NCI-H524 treated with DMSO at 0.1 percent for 48 hours (cell line): ENCODE results near the gene ACSL6.

Experiments used
- DNase-seq: peaks from one replicate; lab custom pipeline; 2025; lab: John Stamatoyannopoulos, UW

Gene ACSL6

GRCh38 chr5:131999441-132000240, 11.8 kb downstream of the ACSL6 start:
- no peak for DNase-seq

DNA sequence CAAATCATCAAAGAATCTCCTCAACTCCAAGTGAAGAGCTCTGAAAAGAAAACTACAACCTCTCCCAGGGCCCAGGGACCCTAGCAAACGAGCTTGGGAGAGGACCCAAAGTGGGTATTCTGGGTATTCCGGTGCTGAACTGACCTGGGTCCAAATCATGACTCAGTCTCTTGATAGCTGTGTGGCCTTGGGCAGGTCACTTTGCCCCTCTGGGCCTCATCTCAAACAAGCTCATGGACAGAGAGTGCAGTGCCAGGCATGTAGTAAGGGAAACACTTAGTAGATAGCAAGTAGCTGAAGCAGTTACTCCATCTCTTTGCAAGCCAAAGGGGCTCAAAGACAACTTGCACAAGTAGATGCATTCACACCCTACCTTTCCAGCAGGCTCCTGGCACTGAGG, 12.4 kb downstream of the ACSL6 start:
- no peak for DNase-seq

- no peak for DNase-seq
Observed at GRCh38 chr5:131998431-131999040, 12.9 kb downstream of the ACSL6 start.

GRCh38 chr5:131997727-131998117, 13.7 kb downstream of the ACSL6 start:
- DNase-seq: no peak

- DNase-seq: no peak
Observed at GRCh38 chr5:131997026-131997726, 14.3 kb downstream of the ACSL6 start.

- DNase-seq: no peak
Observed at GRCh38 chr5:131996210-131997025, 15.0 kb downstream of the ACSL6 start.

DNA sequence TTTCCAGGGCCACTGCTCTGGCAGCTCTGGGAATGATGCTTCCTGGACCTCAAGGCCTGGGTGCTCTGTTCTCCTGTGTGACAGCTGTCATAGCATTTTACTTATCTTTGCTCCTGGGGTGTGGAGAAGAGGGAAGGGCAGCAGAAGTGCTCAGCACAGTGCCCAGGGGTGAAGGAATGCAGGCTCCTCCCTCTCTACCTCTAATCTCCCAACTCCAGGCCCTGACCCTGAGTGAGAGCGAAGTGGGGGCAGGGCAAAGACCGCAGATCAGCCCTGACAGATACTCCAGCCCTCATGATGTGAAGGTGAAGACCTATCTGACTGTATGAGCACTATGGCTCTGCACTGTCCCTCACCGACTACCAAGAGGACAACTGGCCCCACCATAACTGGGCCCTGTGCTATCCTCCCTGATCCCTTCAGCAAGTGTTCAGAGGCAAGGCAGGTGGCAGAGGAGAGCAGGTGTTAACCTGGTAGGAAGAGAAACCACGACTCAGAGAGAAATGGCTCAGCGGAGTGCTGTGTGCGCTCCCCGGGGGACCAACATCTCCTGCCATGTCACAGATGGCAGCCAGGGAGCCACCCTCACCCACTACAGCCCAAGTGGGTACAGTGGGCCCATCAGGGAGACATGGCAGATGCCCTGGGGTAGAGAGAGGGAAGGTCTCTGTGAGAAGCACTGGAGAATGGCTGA, 16.8 kb downstream of the ACSL6 start:
- DNase-seq: no peak

DNA sequence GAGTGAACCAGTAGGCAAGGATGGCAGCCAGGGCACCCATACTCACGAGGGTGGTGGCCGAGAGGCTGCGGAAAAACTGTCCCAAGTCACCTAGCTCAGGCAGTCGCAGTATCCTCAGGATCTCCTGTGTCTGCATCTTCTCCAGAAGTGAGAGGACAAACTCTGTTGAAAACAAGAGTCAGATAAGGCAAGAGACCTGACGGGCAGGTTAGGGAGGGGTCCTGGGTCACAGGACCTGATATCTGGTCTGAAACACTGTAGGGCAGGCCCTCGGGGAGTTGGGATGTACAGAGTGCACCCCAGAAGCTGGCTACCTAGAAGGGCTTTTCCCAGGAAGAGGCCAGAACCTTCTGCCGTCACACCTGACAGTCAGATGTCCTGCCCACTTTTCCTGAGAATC, 17.4 kb downstream of the ACSL6 start:
- DNase-seq: no peak

DNA sequence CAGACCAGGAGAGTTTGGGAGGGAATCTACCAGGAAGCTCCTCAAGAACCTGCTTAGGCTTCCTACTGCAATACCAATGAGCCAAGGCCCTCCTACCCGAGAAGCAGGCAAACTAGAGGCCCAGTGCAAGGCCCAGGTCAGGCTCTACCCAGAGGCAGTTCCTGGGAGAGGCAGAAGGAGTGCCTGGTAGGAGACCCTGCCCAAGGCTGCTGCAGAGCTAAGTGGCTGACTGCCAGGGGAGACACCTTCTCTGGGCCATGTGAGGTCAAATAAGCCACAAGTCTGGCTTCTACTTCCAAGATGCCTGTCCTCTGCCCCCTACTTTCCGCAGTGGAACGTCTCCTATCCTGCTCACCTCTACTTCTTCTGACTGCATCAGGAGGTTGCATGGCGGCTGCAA, 17.8 kb downstream of the ACSL6 start:
- no peak for DNase-seq

- DNase-seq: no peak
Observed at GRCh38 chr5:131992370-131992769, 19.1 kb downstream of the ACSL6 start.

GRCh38 chr5:131991593-131992324, 19.7 kb downstream of the ACSL6 start:
- DNase-seq: no peak

- DNase-seq: no peak
Observed at GRCh38 chr5:131990716-131991115, 20.7 kb downstream of the ACSL6 start.

- DNase-seq: no peak
Observed at GRCh38 chr5:131988601-131989000, 22.9 kb downstream of the ACSL6 start.

DNA sequence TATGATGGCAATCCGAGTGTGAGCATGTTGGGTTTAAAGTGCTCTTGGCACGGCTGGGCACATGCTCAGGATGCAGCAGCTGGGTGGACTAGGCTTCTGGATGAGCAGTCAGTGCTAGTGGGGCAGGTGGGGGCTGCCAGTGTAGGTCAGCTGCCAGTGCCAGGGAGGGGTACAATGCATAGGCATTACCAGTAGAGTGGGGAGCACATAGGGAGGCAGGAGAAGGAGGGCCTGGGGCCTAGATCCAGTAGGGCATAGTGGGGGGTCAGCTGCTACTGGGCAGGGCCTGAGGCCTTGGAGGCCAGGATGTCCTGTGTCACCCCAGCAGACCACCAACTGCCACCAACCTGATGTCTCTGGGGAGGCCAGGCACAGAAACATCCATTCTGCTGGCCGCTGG, 24.2 kb downstream of the ACSL6 start:
- no peak for DNase-seq

GRCh38 chr5:131986161-131986912, 25.1 kb downstream of the ACSL6 start:
- DNase-seq: no peak

DNA sequence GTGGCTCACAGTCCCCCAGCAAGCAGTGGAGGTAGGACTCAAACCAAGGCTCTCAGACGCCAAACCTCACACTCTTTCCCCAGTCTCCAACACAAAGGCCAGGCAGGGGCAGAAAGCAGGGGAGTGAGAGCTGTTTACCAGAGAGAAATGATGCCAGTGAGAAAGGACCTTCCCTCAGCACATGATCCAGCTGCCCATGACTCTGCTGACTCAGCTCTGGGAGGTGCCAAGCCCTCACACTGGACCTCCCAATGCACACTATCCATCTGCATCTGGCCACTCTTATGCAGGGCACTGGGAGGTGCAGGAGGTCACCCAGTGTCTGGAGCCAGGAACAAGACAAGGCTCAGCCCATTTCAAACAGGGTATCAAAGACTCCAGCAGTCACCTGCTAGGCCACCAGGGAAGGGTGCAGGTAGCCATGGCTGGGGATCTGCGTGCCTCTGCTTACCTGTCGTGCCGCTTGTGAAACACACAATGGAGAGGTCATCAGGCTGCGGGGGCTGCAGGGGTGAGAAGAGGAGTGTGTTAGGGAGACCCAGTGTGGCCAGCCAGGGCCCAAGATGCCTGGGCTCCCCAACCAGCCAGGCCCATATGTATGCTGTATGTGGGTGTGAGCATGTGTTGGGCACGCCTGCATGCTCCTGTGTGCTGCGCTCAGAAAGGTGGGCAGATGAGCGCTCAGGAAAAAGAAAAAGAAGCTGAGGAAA, 26.3 kb downstream of the ACSL6 start:
- no peak for DNase-seq

DNA sequence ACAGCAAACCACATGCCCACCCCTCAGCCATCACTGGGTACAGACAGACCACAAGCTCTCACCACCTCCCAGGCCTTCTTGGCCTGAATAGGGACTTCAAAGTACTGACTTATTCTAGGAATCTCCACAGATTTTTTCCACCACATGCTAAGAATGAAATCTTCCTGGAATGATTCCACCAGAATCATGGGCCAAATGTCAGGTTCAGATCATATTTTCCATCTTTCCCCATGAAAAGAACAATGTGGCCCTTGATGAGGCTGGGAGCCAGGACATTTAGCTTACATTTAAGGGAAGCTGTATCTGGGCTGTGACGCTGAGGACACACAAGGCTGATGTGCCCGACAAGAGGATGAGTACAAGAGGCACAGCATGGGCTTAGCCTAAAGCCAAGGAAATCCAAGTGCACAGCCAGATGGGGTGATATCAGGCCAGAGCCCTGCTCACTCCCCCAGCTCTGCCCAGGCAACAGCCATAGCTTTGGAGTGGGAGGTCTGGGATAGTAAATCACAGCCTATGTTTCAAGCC, 28.1 kb downstream of the ACSL6 start:
- no peak for DNase-seq

DNA sequence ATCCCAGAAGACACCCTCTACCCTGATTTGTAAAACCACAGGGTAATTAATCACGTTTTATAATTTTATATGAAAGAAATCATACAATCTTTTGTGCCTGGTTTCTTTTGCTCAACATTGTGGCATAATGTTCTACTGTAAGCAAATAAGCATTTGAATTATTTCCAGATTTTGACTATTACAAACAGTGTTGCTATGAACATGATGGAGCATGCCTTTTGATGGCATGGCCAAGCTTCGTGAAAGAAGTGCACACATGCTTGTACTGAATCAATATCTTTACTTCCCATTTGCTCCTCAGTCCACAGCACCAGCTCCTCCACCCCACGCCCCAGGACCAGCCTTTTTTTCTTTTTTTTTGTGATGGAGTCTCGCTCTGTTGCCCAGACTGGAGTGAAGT, 29.9 kb downstream of the ACSL6 start:
- no peak for DNase-seq

DNA sequence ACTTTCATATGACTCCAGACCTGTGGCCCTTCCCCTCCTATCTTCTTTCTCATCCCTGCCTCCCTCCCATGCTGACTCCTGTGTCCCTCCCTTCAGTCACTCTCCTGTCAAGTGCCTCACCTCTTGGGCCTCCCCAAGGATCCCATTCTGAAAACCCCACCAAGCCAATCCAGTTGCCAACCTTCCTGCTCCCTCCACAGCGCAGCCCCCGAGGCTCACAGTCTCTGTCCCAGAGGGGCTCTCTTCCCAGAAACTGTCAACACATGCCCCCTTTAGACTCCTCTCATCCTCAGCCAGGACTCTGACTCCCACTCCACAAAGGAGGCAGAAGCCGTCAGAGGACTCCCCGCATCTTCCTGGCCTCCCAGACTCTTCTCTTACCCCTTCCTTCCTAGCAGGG, 30.8 kb downstream of the ACSL6 start:
- DNase-seq: no peak
